Breast epithelium (tissue), 3 donors: ENCODE data around the gene SLC25A42.

Source experiments
- CTCF ChIP-seq, 3 donors: fragments of 450-650 bp; IDR thresholded peaks; one replicate each; pipeline ENCODE4 v1.5.1; 2016 to 2017; ENCODE audit warnings: antibody characterized with exemption in 3 of 3, mild to moderate bottlenecking in 3 of 3, moderate library complexity in 3 of 3
- POLR2AphosphoS5 ChIP-seq, 3 donors: sonication (generic); formaldehyde crosslinking; IDR thresholded peaks; one replicate each; pipeline ENCODE4 v1.6.1; 2017; ENCODE audit warnings: antibody characterized with exemption in 3 of 3

- TF ChIP-seq POLR2AphosphoS5 (IDR thresholded peaks at IDR 0.05) (no peak), CTCF (IDR thresholded peaks at IDR 0.05) (no peak)
Observed at GRCh38 chr19:19106056-19106551, 42.3 kb downstream of the SLC25A42 start.
